RWPE2 (cell line): ENCODE data around the gene SPTBN4.

Experiments used
- ATAC-seq: fragments of 200-7000 bp; cut with Tn5 transposase; 3 replicates; pipeline ENCODE4 v1.9.1; 2021; ENCODE audit warnings: low read depth
- DNase-seq: peaks from one replicate; pipeline ENCODE4 v3.0.0-alpha.2; 2020; ENCODE audit warnings: low spot score
- H3K27ac ChIP-seq: fragments of 450-650 bp; 2 replicates; pipeline ENCODE4 v1.5.1; 2017; ENCODE audit warnings: mild to moderate bottlenecking; ENCODE audit not compliant: poor library complexity, severe bottlenecking
- H3K27me3 ChIP-seq: fragments of 250-450 bp; sonication (Bioruptor Pico); 2 replicates; pipeline ENCODE4 v1.5.1; 2021; ENCODE audit warnings: mild to moderate bottlenecking, moderate library complexity; ENCODE audit not compliant: insufficient read depth, poor library complexity, severe bottlenecking
- H3K36me3 ChIP-seq: fragments of 250-450 bp; sonication (Bioruptor Pico); 2 replicates; pipeline ENCODE4 v1.5.1; 2020; ENCODE audit warnings: low read depth, mild to moderate bottlenecking, moderate library complexity
- H3K4me1 ChIP-seq: fragments of 250-450 bp; sonication (Bioruptor Pico); 2 replicates; pipeline ENCODE4 v1.5.1; 2021; ENCODE audit warnings: mild to moderate bottlenecking, moderate library complexity; ENCODE audit not compliant: insufficient read depth, poor library complexity, severe bottlenecking
- H3K4me3 ChIP-seq: fragments of 250-450 bp; sonication (Bioruptor Pico); 2 replicates; pipeline ENCODE4 v1.5.1; 2021; ENCODE audit warnings: mild to moderate bottlenecking, moderate library complexity; ENCODE audit not compliant: severe bottlenecking
- H3K9me3 ChIP-seq: fragments of 250-450 bp; sonication (Bioruptor Pico); 2 replicates; pipeline ENCODE4 v1.5.1; 2021; ENCODE audit warnings: mild to moderate bottlenecking, moderate library complexity; ENCODE audit not compliant: severe bottlenecking
- TF ChIP-seq, protein P1 (sequence below): fragments of 450-650 bp; IDR thresholded peaks from one replicate; pipeline ENCODE4 v1.5.1; 2017; ENCODE audit warnings: mild to moderate bottlenecking, moderate library complexity; ENCODE audit not compliant: poor library complexity, severe bottlenecking

SPTBN4 gene

DNA sequence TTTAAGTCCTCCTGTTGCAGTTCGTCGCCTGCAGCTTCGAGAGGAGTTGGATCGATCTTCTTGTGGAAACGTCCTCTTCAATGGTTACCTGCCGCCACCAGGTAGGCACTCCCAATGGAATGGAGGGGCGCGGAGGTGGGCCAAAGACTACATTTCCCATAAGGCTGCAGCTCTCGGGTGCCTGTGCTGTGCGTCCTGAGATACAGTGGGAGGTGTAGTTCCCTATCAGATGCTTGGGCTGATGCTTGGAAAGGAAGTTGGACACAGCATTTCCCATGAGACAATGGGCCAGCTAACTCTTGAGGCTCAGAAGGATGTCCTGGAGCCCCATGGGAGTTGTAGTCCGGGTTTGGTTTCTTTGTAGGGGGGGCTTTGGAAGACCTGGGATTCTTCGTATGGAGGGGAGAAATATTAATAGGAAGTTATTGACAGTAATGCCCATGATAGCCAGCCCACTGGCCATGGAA, 111.7 kb downstream of the SPTBN4 start:
- no peaks in the 10 kb centered on the region for H3K9me3 ChIP-seq
- no peak overlapping the region for H3K27ac ChIP-seq
- ATAC-seq (no peak), DNase-seq (no peak)
- H3K4me3 ChIP-seq, result no peak overlapping the region
- TF ChIP-seq, protein P1, sequence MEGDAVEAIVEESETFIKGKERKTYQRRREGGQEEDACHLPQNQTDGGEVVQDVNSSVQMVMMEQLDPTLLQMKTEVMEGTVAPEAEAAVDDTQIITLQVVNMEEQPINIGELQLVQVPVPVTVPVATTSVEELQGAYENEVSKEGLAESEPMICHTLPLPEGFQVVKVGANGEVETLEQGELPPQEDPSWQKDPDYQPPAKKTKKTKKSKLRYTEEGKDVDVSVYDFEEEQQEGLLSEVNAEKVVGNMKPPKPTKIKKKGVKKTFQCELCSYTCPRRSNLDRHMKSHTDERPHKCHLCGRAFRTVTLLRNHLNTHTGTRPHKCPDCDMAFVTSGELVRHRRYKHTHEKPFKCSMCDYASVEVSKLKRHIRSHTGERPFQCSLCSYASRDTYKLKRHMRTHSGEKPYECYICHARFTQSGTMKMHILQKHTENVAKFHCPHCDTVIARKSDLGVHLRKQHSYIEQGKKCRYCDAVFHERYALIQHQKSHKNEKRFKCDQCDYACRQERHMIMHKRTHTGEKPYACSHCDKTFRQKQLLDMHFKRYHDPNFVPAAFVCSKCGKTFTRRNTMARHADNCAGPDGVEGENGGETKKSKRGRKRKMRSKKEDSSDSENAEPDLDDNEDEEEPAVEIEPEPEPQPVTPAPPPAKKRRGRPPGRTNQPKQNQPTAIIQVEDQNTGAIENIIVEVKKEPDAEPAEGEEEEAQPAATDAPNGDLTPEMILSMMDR, result no peak
- no peaks in the 10 kb centered on the region for H3K27me3 ChIP-seq
- peaks cover 28% of the 10 kb centered on the region for H3K36me3 ChIP-seq
- H3K4me1 ChIP-seq, result no peaks in the 10 kb centered on the region

DNA sequence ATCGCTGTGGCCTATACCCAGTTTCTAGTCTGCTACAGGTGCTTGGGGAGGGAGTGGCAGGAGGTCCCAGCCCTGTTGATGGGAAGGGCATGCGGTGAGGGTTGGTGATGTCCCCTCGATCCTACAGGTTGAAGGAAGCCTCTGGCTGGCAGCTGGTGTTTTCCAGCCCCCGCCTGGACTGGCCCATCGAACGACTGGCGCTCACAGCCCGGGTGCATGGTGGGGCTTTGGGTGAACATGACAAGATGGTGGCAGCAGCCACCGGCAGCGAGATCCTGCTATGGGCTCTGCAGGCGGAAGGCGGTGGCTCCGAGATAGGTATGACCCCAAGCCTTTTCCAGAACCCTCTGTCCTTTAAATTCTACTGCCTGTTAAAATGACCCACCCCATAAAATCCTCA, 113.8 kb downstream of the SPTBN4 start:
- peaks cover 36% of the 10 kb centered on the region for H3K36me3 ChIP-seq
- no peak overlapping the region for H3K27ac ChIP-seq
- H3K27me3 ChIP-seq, result no peaks in the 10 kb centered on the region
- H3K4me1 ChIP-seq, result peaks cover 5% of the 10 kb centered on the region
- ATAC-seq (no peak), DNase-seq (no peak)
- no peak overlapping the region for H3K4me3 ChIP-seq
- H3K9me3 ChIP-seq, result no peaks in the 10 kb centered on the region
- TF ChIP-seq, protein P1, result no peak

GRCh38 chr19:40581531-40581930, 114.7 kb downstream of the SPTBN4 start:
- H3K27me3 ChIP-seq, result no peaks in the 10 kb centered on the region
- no peak overlapping the region for H3K27ac ChIP-seq
- TF ChIP-seq, protein P1, result no peak
- ATAC-seq, result no peak
- H3K4me1 ChIP-seq, result peaks cover 11% of the 10 kb centered on the region
- no peak for DNase-seq
- no peak overlapping the region for H3K4me3 ChIP-seq
- no peaks in the 10 kb centered on the region for H3K9me3 ChIP-seq
- peaks cover 43% of the 10 kb centered on the region for H3K36me3 ChIP-seq

DNA sequence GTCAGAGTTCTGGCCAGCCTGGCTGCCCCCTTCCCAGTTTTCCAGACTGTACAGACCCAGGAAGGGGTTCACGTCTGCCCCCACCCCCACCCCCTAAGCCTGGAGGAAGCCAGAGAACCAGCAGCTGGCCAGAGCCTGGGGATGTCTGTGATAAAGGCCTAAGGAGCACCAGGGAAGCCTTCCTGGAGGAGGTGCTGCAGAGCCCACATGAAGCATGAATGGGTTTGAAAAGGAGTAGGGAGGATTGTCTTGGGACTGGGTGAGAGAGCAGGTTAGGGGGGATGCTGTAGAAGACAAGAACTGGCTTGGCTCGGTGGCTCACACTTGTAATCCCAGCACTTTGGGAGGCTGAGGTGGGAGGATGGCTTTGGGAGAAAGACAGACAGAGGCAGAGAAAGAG, 115.7 kb downstream of the SPTBN4 start:
- peaks cover 11% of the 10 kb centered on the region for H3K4me1 ChIP-seq
- no peak overlapping the region for H3K4me3 ChIP-seq
- DNase-seq, result no peak
- ATAC-seq, result no peak
- no peaks in the 10 kb centered on the region for H3K9me3 ChIP-seq
- peaks cover 51% of the 10 kb centered on the region for H3K36me3 ChIP-seq
- no peak overlapping the region for H3K27ac ChIP-seq
- no peaks in the 10 kb centered on the region for H3K27me3 ChIP-seq
- TF ChIP-seq, protein P1, result no peak

- Histone ChIP-seq H3K9me3 (no peaks in the 10 kb centered on the region), H3K27ac (no peak overlapping the region), H3K27me3 (no peaks in the 10 kb centered on the region), H3K4me3 (no peak overlapping the region), H3K4me1 (peaks cover 11% of the 10 kb centered on the region), H3K36me3 (peaks cover 47% of the 10 kb centered on the region)
- ATAC-seq (no peak), DNase-seq (no peak)
- TF ChIP-seq, protein P1, result no peak
Measured at GRCh38 chr19:40583283-40583682, 116.5 kb downstream of the SPTBN4 start.
